A673 (cell line): ENCODE results near the gene BMP8B.

ENCODE experiments used
- EZH2 ChIP-seq: fragments of 200-600 bp; sonication (generic); IDR thresholded peaks from 2 replicates; pipeline ENCODE4 v1.6.1; 2017; ENCODE audit warnings: borderline replicate concordance, low read depth, mild to moderate bottlenecking, mixed read lengths, antibody characterized with exemption, low read length; ENCODE audit not compliant: poor library complexity, severe bottlenecking
- TF ChIP-seq, protein P1 (sequence below): fragments of 300-800, 200-600 bp; sonication (generic); conservative IDR thresholded peaks from 2 replicates; pipeline ENCODE4 v1.5.1; 2017; ENCODE audit warnings: low read depth, mild to moderate bottlenecking, antibody characterized with exemption, low read length, moderate library complexity, mixed read lengths

DNA sequence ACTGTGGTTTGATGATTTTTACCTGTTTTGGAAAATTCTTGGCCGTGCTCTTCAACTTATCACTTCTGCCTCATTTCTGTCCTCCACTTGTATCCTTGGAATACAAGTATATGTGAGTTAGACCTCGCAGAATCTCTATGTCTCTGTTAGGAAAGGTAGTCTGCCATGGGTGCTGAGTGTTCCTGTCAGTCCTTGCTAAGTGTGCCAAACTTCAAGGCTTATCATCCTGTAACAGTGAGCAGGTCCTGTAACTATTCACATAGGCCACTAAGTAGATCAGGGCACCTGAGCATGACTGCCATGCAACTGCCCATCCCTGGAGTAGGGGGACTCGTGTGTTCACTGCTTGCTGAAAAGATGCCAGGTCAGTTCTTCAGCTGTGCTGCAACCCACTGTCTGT lies 24.2 kb upstream of the BMP8B start:
- TF ChIP-seq EZH2: no peak
- TF ChIP-seq, protein P1, sequence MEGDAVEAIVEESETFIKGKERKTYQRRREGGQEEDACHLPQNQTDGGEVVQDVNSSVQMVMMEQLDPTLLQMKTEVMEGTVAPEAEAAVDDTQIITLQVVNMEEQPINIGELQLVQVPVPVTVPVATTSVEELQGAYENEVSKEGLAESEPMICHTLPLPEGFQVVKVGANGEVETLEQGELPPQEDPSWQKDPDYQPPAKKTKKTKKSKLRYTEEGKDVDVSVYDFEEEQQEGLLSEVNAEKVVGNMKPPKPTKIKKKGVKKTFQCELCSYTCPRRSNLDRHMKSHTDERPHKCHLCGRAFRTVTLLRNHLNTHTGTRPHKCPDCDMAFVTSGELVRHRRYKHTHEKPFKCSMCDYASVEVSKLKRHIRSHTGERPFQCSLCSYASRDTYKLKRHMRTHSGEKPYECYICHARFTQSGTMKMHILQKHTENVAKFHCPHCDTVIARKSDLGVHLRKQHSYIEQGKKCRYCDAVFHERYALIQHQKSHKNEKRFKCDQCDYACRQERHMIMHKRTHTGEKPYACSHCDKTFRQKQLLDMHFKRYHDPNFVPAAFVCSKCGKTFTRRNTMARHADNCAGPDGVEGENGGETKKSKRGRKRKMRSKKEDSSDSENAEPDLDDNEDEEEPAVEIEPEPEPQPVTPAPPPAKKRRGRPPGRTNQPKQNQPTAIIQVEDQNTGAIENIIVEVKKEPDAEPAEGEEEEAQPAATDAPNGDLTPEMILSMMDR: no peak
